Thyroid gland (tissue), 4 donors: ENCODE data around the gene SERHL2.

Experiments
- CTCF ChIP-seq, 6 experiments: fragments of 200-600 bp in 3 of 6; fragments of 450-650 bp in 3 of 6; sonication (generic) in 3 of 6; IDR thresholded peaks; one replicate each; pipeline ENCODE4 v1.5.1; 2016 to 2019; ENCODE audit warnings: antibody characterized with exemption in 6 of 6, mild to moderate bottlenecking in 2 of 6, inconsistent platforms in 1 of 6, moderate library complexity in 1 of 6
- POLR2A ChIP-seq, 2 donors: fragments of 450-650 bp; IDR thresholded peaks; one replicate each; pipeline ENCODE4 v1.6.1; 2017; ENCODE audit warnings: antibody characterized with exemption in 2 of 2, mild to moderate bottlenecking in 2 of 2, moderate library complexity in 1 of 2

- TF ChIP-seq POLR2A (IDR thresholded peaks at IDR 0.05) = peak in 1 of 2 donors; percentile 35
- TF ChIP-seq CTCF (IDR thresholded peaks at IDR 0.05) = peak in 1 of 6 experiments; percentile 11
These were observed at the start of gene SERHL2 for GRCh38 chr22:42553475-42554361.
